SU-DHL-6 (cell line): ENCODE results near the gene AGAP1.

Experiments
- CTCF ChIP-seq: fragments of 200-600 bp; sonication (generic); IDR thresholded peaks from one replicate; pipeline ENCODE4 v1.5.1; 2017; ENCODE audit warnings: antibody characterized with exemption, mild to moderate bottlenecking, low read length, moderate library complexity; ENCODE audit not compliant: insufficient read depth, poor library complexity, severe bottlenecking
- EZH2phosphoT487 ChIP-seq: fragments of 200-600 bp; sonication (generic), shearing (Covaris generic); conservative IDR thresholded peaks from 2 replicates; pipeline ENCODE4 v1.6.1; 2018; ENCODE audit warnings: mild to moderate bottlenecking, antibody characterized with exemption, low read length, moderate library complexity, mixed read lengths

- no peak for TF ChIP-seq CTCF
- no peak for TF ChIP-seq EZH2phosphoT487
These were observed 363.8 kb downstream of the AGAP1 start for GRCh38 chr2:235857598-235857997.
